ENCODE data around the gene CACFD1.

CACFD1 gene

GRCh38 chr9:133485531-133486260 lies 25.9 kb downstream of the CACFD1 start:
- DNase-seq: no peak

- no peak for DNase-seq
Measured at GRCh38 chr9:133487331-133487725, 27.6 kb downstream of the CACFD1 start.

GRCh38 chr9:133488686-133489252 lies 29.0 kb downstream of the CACFD1 start:
- no peak for DNase-seq

- DNase-seq: no peak
Measured at GRCh38 chr9:133489253-133490190, 29.7 kb downstream of the CACFD1 start.

GRCh38 chr9:133490201-133490681 lies 30.5 kb downstream of the CACFD1 start:
- DNase-seq: no peak

- DNase-seq: no peak
Measured at GRCh38 chr9:133490865-133491655, 31.3 kb downstream of the CACFD1 start.

GRCh38 chr9:133491656-133491925 lies 31.8 kb downstream of the CACFD1 start:
- DNase-seq: no peak

GRCh38 chr9:133492061-133493021 lies 32.6 kb downstream of the CACFD1 start:
- DNase-seq: no peak

GRCh38 chr9:133493428-133493827 lies 33.6 kb downstream of the CACFD1 start:
- DNase-seq: no peak

- DNase-seq: no peak
Measured at GRCh38 chr9:133493845-133494540, 34.2 kb downstream of the CACFD1 start.

- no peak for DNase-seq
Measured at GRCh38 chr9:133494636-133495326, 35.0 kb downstream of the CACFD1 start.

- DNase-seq: no peak
Measured at GRCh38 chr9:133495327-133496293, 35.8 kb downstream of the CACFD1 start.

- no peak for DNase-seq
Measured at GRCh38 chr9:133496861-133497842, 37.4 kb downstream of the CACFD1 start.

GRCh38 chr9:133499132-133499891 lies 39.5 kb downstream of the CACFD1 start:
- DNase-seq: no peak

GRCh38 chr9:133499892-133500270 lies 40.1 kb downstream of the CACFD1 start:
- no peak for DNase-seq

- DNase-seq: no peak
Measured at GRCh38 chr9:133502112-133502511, 42.3 kb downstream of the CACFD1 start.

- no peak for DNase-seq
Measured at GRCh38 chr9:133505186-133505830, 45.5 kb downstream of the CACFD1 start.

All from NCI-H1105 treated with DMSO at 0.1 percent for 48 hours (cell line).